SU-DHL-6 (cell line): ENCODE results near the gene ZNHIT3.

Experiments used
- EZH2phosphoT487 ChIP-seq: fragments of 200-600 bp; sonication (generic), shearing (Covaris generic); conservative IDR thresholded peaks from 2 replicates; pipeline ENCODE4 v1.6.1; 2018; ENCODE audit warnings: mild to moderate bottlenecking, antibody characterized with exemption, low read length, moderate library complexity, mixed read lengths
- TF ChIP-seq, protein P1 (sequence below): fragments of 200-600 bp; sonication (generic); IDR thresholded peaks from one replicate; pipeline ENCODE4 v1.5.1; 2017; ENCODE audit warnings: antibody characterized with exemption, mild to moderate bottlenecking, low read length, moderate library complexity; ENCODE audit not compliant: insufficient read depth, poor library complexity, severe bottlenecking

DNA sequence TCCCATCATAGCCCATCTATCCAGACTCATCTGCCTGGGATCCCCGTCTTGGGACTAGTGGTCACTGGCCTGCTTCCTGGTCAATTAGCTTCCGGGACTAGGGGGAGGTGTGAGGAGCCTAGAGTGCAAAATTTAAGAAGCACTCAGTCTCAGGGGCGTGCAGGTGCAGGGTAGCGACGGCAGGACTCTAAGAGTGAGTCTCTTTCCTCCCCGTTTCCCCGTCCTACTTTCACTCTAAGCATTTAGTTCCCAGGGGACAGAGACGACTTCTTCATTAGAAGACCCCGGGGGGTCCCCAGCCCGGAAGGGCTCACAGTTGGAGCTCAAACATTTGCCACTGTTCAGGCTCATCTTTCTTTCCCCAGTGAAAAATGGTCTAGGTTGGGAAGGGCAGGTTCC, 677 bp upstream of the ZNHIT3 start:
- TF ChIP-seq, protein P1, sequence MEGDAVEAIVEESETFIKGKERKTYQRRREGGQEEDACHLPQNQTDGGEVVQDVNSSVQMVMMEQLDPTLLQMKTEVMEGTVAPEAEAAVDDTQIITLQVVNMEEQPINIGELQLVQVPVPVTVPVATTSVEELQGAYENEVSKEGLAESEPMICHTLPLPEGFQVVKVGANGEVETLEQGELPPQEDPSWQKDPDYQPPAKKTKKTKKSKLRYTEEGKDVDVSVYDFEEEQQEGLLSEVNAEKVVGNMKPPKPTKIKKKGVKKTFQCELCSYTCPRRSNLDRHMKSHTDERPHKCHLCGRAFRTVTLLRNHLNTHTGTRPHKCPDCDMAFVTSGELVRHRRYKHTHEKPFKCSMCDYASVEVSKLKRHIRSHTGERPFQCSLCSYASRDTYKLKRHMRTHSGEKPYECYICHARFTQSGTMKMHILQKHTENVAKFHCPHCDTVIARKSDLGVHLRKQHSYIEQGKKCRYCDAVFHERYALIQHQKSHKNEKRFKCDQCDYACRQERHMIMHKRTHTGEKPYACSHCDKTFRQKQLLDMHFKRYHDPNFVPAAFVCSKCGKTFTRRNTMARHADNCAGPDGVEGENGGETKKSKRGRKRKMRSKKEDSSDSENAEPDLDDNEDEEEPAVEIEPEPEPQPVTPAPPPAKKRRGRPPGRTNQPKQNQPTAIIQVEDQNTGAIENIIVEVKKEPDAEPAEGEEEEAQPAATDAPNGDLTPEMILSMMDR, result no peak
- TF ChIP-seq EZH2phosphoT487, result no peak
